ENCODE data around the gene CFAP73. TPM values are rescaled to one million over a fixed set of nuclear protein-coding genes. Genes with fewer than 3 reads are reported as not detected.
"Not testable (repeated sequence)": the region's sequence is repeated elsewhere in the genome, so short reads cannot be mapped to it uniquely, and the experiment has no call there.

Gene CFAP73
- total and polyA plus RNA-seq, 3 donors from 2014 or later: 0.81 to 1.2 TPM; not detected in 1

GRCh38 chr12:113203852-113204760 lies 54.6 kb downstream of the CFAP73 start:
- Histone ChIP-seq H3K9me3 (no peaks in the 10 kb centered on the region), H3K4me1 (peaks cover 23% of the 10 kb centered on the region), H3K4me3 (no peak overlapping the region), H3K36me3 (ENCODE audit: low read depth, missing control alignments) (no peaks in the 10 kb centered on the region), H3K27ac (peak overlapping the region in 1 of 2 donors; percentile 8), H3K27me3 (no peaks in the 10 kb centered on the region)
- intact Hi-C loops (cut with DNase I; ENCODE audit: low total_unique reads): no loop called here
- DNase-seq: no peak
- TF ChIP-seq POLR2A (IDR thresholded peaks at IDR 0.05) (no peak), CTCF (IDR thresholded peaks at IDR 0.05) (no peak)
- WGBS, 2 donors: 67 to 74% methylated on average over 8 of the region's 8 CpGs

- 32 to 44% methylated on average over 3 of the region's 3 CpGs for WGBS, 2 donors
- Histone ChIP-seq H3K4me3 (no peak overlapping the region), H3K27ac (peak overlapping the region in 1 of 2 donors; percentile 8), H3K27me3 (no peaks in the 10 kb centered on the region), H3K4me1 (peaks cover 23% of the 10 kb centered on the region), H3K36me3 (ENCODE audit: low read depth, missing control alignments) (no peaks in the 10 kb centered on the region), H3K9me3 (no peaks in the 10 kb centered on the region)
- TF ChIP-seq POLR2A (IDR thresholded peaks at IDR 0.05) (no peak), CTCF (IDR thresholded peaks at IDR 0.05) (no peak)
- DNase-seq: peak; percentile 61
- intact Hi-C loops (cut with DNase I; ENCODE audit: low total_unique reads): no loop called here
Measured at GRCh38 chr12:113204804-113205203, 55.3 kb downstream of the CFAP73 start.

GRCh38 chr12:113206802-113207201 lies 57.3 kb downstream of the CFAP73 start:
- H3K27me3 ChIP-seq; H3K27ac ChIP-seq; intact Hi-C loops (cut with DNase I; ENCODE audit: low total_unique reads); H3K4me3 ChIP-seq; DNase-seq; H3K9me3 ChIP-seq; H3K36me3 ChIP-seq (ENCODE audit: low read depth, missing control alignments): not testable (repeated sequence)
- WGBS, 2 donors: 92 to 97% methylated on average over 5 of the region's 5 CpGs
- peaks cover 16% of the 10 kb centered on the region for H3K4me1 ChIP-seq

- intact Hi-C loops (cut with DNase I; ENCODE audit: low total_unique reads): no loop called here
- Histone ChIP-seq H3K4me3 (no peak overlapping the region), H3K27me3 (no peaks in the 10 kb centered on the region), H3K36me3 (ENCODE audit: low read depth, missing control alignments) (no peaks in the 10 kb centered on the region), H3K9me3 (no peaks in the 10 kb centered on the region), H3K4me1 (peaks cover 16% of the 10 kb centered on the region), H3K27ac (no peak overlapping the region)
- TF ChIP-seq POLR2A (IDR thresholded peaks at IDR 0.05): no peak
- no peak for TF ChIP-seq CTCF (IDR thresholded peaks at IDR 0.05)
- no peak for DNase-seq
- WGBS, 2 donors: 75 to 79% methylated on average over 6 of the region's 6 CpGs
Measured at GRCh38 chr12:113207613-113208040, 58.1 kb downstream of the CFAP73 start.

- Histone ChIP-seq H3K27me3 (no peaks in the 10 kb centered on the region), H3K4me1 (peaks cover 16% of the 10 kb centered on the region), H3K36me3 (ENCODE audit: low read depth, missing control alignments) (no peaks in the 10 kb centered on the region), H3K4me3 (no peak overlapping the region), H3K27ac (no peak overlapping the region), H3K9me3 (no peaks in the 10 kb centered on the region)
- TF ChIP-seq POLR2A (IDR thresholded peaks at IDR 0.05) (no peak), CTCF (IDR thresholded peaks at IDR 0.05) (no peak)
- WGBS, 2 donors: 65 to 75% methylated on average over 10 of the region's 10 CpGs
- intact Hi-C loops (cut with DNase I; ENCODE audit: low total_unique reads): no loop called here
- no peak for DNase-seq
Measured at GRCh38 chr12:113208041-113208934, 58.8 kb downstream of the CFAP73 start.
